ENCODE data around the gene NFRKB. TPM values are rescaled to one million over a fixed set of nuclear protein-coding genes. Genes with fewer than 3 reads are reported as not detected.

NFRKB gene
- total and polyA plus RNA-seq, 2 of the 8 experiments (the other 6 are each of a cell fraction or from before 2014, with no cell fraction given), result 17.0 to 31.0 TPM

- H2BK12ac ChIP-seq (ENCODE audit: low read depth, low read length), result no peak overlapping the region
- no peak overlapping the region for H3K4me3 ChIP-seq (ENCODE audit: extremely low read depth in 1 of 4, insufficient read depth in 2 of 4, low read depth in 3 of 4, low read length in 4 of 4)
- 86% methylated on average over 11 of the region's 11 CpGs; no CpG with 5 or more reads in 1 of the 2 experiments for WGBS, 2 experiments (ENCODE audit: extremely low coverage in 1 of 2, insufficient coverage in 1 of 2, insufficient read length in 1 of 2, insufficient replicate concordance in 2 of 2, low coverage in 1 of 2, low lambda C conversion rate in 2 of 2, missing lambda C conversion rate in 1 of 2)
- peaks cover 0 to 1% (median 0%) of the 10 kb centered on the region in 4 experiments; a peak in 2 of 8 replicates for H3K36me3 ChIP-seq (ENCODE audit: control insufficient read depth in 2 of 4, insufficient read depth in 4 of 4, low read length in 3 of 4)
- no peak overlapping the region for H3K9ac ChIP-seq (replicated peaks in 1 of 4; ENCODE audit: extremely low read depth in 1 of 4, low read depth in 3 of 4, low read length in 3 of 4)
- no peak overlapping the region for H3K23ac ChIP-seq (ENCODE audit: insufficient read length)
- H2BK120ac ChIP-seq (replicated peaks; ENCODE audit: low read depth, low read length), result no peak overlapping the region
- DNase-seq (ENCODE audit: low read depth in 1 of 2, low spot score in 2 of 2) (no peak), FAIRE-seq (no peak)
- no peak overlapping the region for H4K5ac ChIP-seq (ENCODE audit: insufficient read length, low read depth, low read length)
- no peaks in the 10 kb centered on the region for H3K27me3 ChIP-seq (replicated peaks in 1 of 4; ENCODE audit: control insufficient read depth in 3 of 4, extremely low read depth in 1 of 4, insufficient read depth in 3 of 4, low read length in 3 of 4)
- CTCF ChIA-PET (ENCODE audit: partially characterized antibody), result interaction anchor here (1.3 kb wide), 1 partner anchor 70 kb away, joined by 5 read pairs; no protein-coding TSS in a partner anchor
- H2BK15ac ChIP-seq (ENCODE audit: low read length), result no peak overlapping the region
- no peak overlapping the region for H3K4me2 ChIP-seq (ENCODE audit: insufficient read depth in 1 of 2, low read depth in 2 of 2, low read length in 2 of 2)
- no peaks in the 10 kb centered on the region; a peak in 1 of 7 replicates for H3K4me1 ChIP-seq (replicated peaks in 1 of 4; ENCODE audit: control insufficient read depth in 3 of 4, insufficient read depth in 4 of 4, low read length in 3 of 4)
- no peak for TF ChIP-seq HDAC6 (IDR thresholded peaks at IDR 0.05; ENCODE audit: low read depth, low read length)
- no peak overlapping the region for H2AFZ ChIP-seq (ENCODE audit: low read length)
- H3K9me3 ChIP-seq (ENCODE audit: insufficient read depth in 2 of 2, low read depth in 1 of 2, low read length in 1 of 2), result no peaks in the 10 kb centered on the region
- H3K79me1 ChIP-seq (ENCODE audit: low read depth, low read length), result no peaks in the 10 kb centered on the region
- no peak overlapping the region for H3K18ac ChIP-seq (ENCODE audit: extremely low read depth, low read length)
- no peak overlapping the region for H3K27ac ChIP-seq (ENCODE audit: low read depth, low read length)
- H4K91ac ChIP-seq (replicated peaks; ENCODE audit: insufficient read length, low read length), result no peak overlapping the region
- no peaks in the 10 kb centered on the region for H4K20me1 ChIP-seq (replicated peaks in 1 of 2; ENCODE audit: control insufficient read depth in 1 of 2, insufficient read depth in 2 of 2, low read length in 2 of 2)
- no peaks in the 10 kb centered on the region for H3K23me2 ChIP-seq (ENCODE audit: low read depth, low read length)
- POLR2A ChIA-PET (ENCODE audit: partially characterized antibody), result no interaction called here
- no peak overlapping the region for H2BK20ac ChIP-seq (ENCODE audit: low read length)
- no peak overlapping the region for H3K56ac ChIP-seq (replicated peaks; ENCODE audit: insufficient read length, low read depth, low read length)
- H3K79me2 ChIP-seq (ENCODE audit: control insufficient read depth in 1 of 2, insufficient read depth in 2 of 2, low read length in 2 of 2), result no peaks in the 10 kb centered on the region
- no peak overlapping the region for H3K4ac ChIP-seq (replicated peaks; ENCODE audit: insufficient read length, low read depth, low read length)
- H3K14ac ChIP-seq (ENCODE audit: insufficient read length), result no peak overlapping the region
- no peak overlapping the region for H2AK5ac ChIP-seq (ENCODE audit: low read depth, low read length)
- no peak overlapping the region for H4K8ac ChIP-seq (ENCODE audit: extremely low read depth, insufficient read depth, low read length)
- no peak overlapping the region for H2BK5ac ChIP-seq (ENCODE audit: low read depth, low read length)
These were observed 40.3 kb downstream of the NFRKB start for GRCh38 chr11:129855086-129855485.
